ENCODE measurements around the gene DYNLRB1. TPM values are rescaled to one million over a fixed set of nuclear protein-coding genes. Genes with fewer than 3 reads are reported as not detected.
"Not testable (repeated sequence)": the region's sequence is repeated elsewhere in the genome, so short reads cannot be mapped to it uniquely, and the experiment has no call there.

Gene DYNLRB1
- total RNA-seq, 4 donors from 2014 or later, result 77.6 to 181 (median 135) TPM

- no peaks in the 10 kb centered on the region for H3K27me3 ChIP-seq
- H3K27ac ChIP-seq, result no peak overlapping the region
- H3K36me3 ChIP-seq, result peaks cover 0 to 47% (median 3%) of the 10 kb centered on the region in 3 donors
- no peak for DNase-seq
- no peaks in the 10 kb centered on the region for H3K9me3 ChIP-seq
- TF ChIP-seq POLR2A (IDR thresholded peaks at IDR 0.05) (no peak), CTCF (IDR thresholded peaks at IDR 0.05) (no peak)
- no peaks in the 10 kb centered on the region for H3K4me1 ChIP-seq
- no peak overlapping the region for H3K4me3 ChIP-seq
Observed at GRCh38 chr20:34479627-34480026, 36.6 kb upstream of the DYNLRB1 start.

GRCh38 chr20:34482154-34482553 is 34.1 kb upstream of the DYNLRB1 start:
- H3K27ac ChIP-seq, H3K4me3 ChIP-seq, H3K4me1 ChIP-seq, DNase-seq, H3K9me3 ChIP-seq, H3K27me3 ChIP-seq: not testable (repeated sequence)
- H3K36me3 ChIP-seq, result peaks cover 0 to 54% (median 3%) of the 10 kb centered on the region in 3 donors

- H3K4me3 ChIP-seq, H3K9me3 ChIP-seq, H3K27ac ChIP-seq, DNase-seq, H3K27me3 ChIP-seq, H3K4me1 ChIP-seq: not testable (repeated sequence)
- peaks cover 0 to 68% (median 3%) of the 10 kb centered on the region in 3 donors for H3K36me3 ChIP-seq
Observed at GRCh38 chr20:34483585-34484220, 32.5 kb upstream of the DYNLRB1 start.

- TF ChIP-seq POLR2A (IDR thresholded peaks at IDR 0.05) (no peak), CTCF (IDR thresholded peaks at IDR 0.05) (no peak)
- H3K27me3 ChIP-seq, result no peaks in the 10 kb centered on the region
- H3K4me1 ChIP-seq, result no peaks in the 10 kb centered on the region
- H3K9me3 ChIP-seq, result no peaks in the 10 kb centered on the region
- DNase-seq, result no peak
- no peak overlapping the region for H3K4me3 ChIP-seq
- H3K27ac ChIP-seq, result no peak overlapping the region
- H3K36me3 ChIP-seq, result peaks cover 0 to 69% (median 3%) of the 10 kb centered on the region in 3 donors
Observed at GRCh38 chr20:34485068-34485634, 31.1 kb upstream of the DYNLRB1 start.

GRCh38 chr20:34491226-34491931 is 24.8 kb upstream of the DYNLRB1 start:
- Histone ChIP-seq H3K36me3 (peaks cover 0 to 75% (median 0%) of the 10 kb centered on the region in 3 donors), H3K27me3 (no peaks in the 10 kb centered on the region), H3K4me3 (no peak overlapping the region), H3K9me3 (no peaks in the 10 kb centered on the region), H3K27ac (no peak overlapping the region), H3K4me1 (no peaks in the 10 kb centered on the region)
- no peak for DNase-seq
- TF ChIP-seq CTCF (IDR thresholded peaks at IDR 0.05) (no peak), POLR2A (IDR thresholded peaks at IDR 0.05) (no peak)

GRCh38 chr20:34491932-34492509 is 24.2 kb upstream of the DYNLRB1 start:
- Histone ChIP-seq H3K36me3 (peaks cover 0 to 76% (median 0%) of the 10 kb centered on the region in 3 donors), H3K27ac (no peak overlapping the region), H3K4me1 (no peaks in the 10 kb centered on the region), H3K4me3 (no peak overlapping the region), H3K27me3 (no peaks in the 10 kb centered on the region), H3K9me3 (no peaks in the 10 kb centered on the region)
- no peak for TF ChIP-seq CTCF (IDR thresholded peaks at IDR 0.05)
- no peak for TF ChIP-seq POLR2A (IDR thresholded peaks at IDR 0.05)
- no peak for DNase-seq

Data from Peyer's patch (tissue), 4 donors.